GM23248 (cell line): ENCODE measurements around the gene GNB1. TPM values are rescaled to one million over a fixed set of nuclear protein-coding genes. Genes with fewer than 3 reads are reported as not detected.
"Not testable (repeated sequence)": the region's sequence is repeated elsewhere in the genome, so short reads cannot be mapped to it uniquely, and the experiment has no call there.

Experiments
- DNase-seq: peaks from one replicate; pipeline ENCODE4 v3.0.0-alpha.2; 2015
- H2AFZ ChIP-seq: fragments of 200-600 bp; sonication (generic); 2 replicates; pipeline ENCODE4 v1.6.1; 2016; ENCODE audit warnings: antibody characterized with exemption
- H3F3A ChIP-seq: fragments of 200-600 bp; sonication (generic); 2 replicates; pipeline ENCODE4 v1.6.1; 2016; ENCODE audit warnings: mild to moderate bottlenecking, antibody characterized with exemption, mixed run types; ENCODE audit not compliant: insufficient read depth
- H3K27ac ChIP-seq: fragments of 200-600 bp; sonication (generic); 2 replicates; pipeline ENCODE4 v1.5.1; 2016; ENCODE audit warnings: mild to moderate bottlenecking
- H3K27me3 ChIP-seq: fragments of 200-600 bp; sonication (generic); replicated peaks from 2 replicates; pipeline ENCODE4 v1.6.1; 2016; ENCODE audit warnings: mild to moderate bottlenecking; ENCODE audit not compliant: insufficient read depth
- H3K36me3 ChIP-seq: fragments of 200-600 bp; sonication (generic); 2 replicates; pipeline ENCODE4 v1.6.1; 2016; ENCODE audit warnings: low read depth, mild to moderate bottlenecking
- H3K4me1 ChIP-seq: fragments of 200-600 bp; sonication (generic); 2 replicates; pipeline ENCODE4 v1.6.1; 2016; ENCODE audit warnings: mild to moderate bottlenecking; ENCODE audit not compliant: insufficient read depth
- H3K4me2 ChIP-seq: fragments of 200-600 bp; sonication (generic); one replicate; pipeline ENCODE4 v1.6.1; 2016; ENCODE audit warnings: mild to moderate bottlenecking; ENCODE audit not compliant: unreplicated experiment
- H3K4me3 ChIP-seq: fragments of 200-600 bp; sonication (generic); 2 replicates; pipeline ENCODE4 v1.5.1; 2016; ENCODE audit warnings: mild to moderate bottlenecking
- H3K79me2 ChIP-seq: fragments of 200-600 bp; sonication (generic); 2 replicates; pipeline ENCODE4 v1.6.1; 2016; ENCODE audit warnings: mild to moderate bottlenecking; ENCODE audit not compliant: insufficient read depth
- H3K9ac ChIP-seq: fragments of 200-600 bp; sonication (generic); 2 replicates; pipeline ENCODE4 v1.6.1; 2016; ENCODE audit warnings: mild to moderate bottlenecking
- H3K9me2 ChIP-seq: fragments of 200-600 bp; sonication (generic); 2 replicates; pipeline ENCODE4 v1.6.1; 2016; ENCODE audit warnings: mixed run types, mild to moderate bottlenecking, moderate library complexity; ENCODE audit not compliant: insufficient read depth
- H3K9me3 ChIP-seq: fragments of 200-600 bp; sonication (generic); one replicate; pipeline ENCODE4 v1.6.1; 2017; ENCODE audit warnings: low read depth
- H4K20me1 ChIP-seq: fragments of 200-600 bp; sonication (generic); 2 replicates; pipeline ENCODE4 v1.6.0; 2016; ENCODE audit not compliant: insufficient read depth
- EZH2 ChIP-seq: fragments of 200-600 bp; sonication (generic); IDR thresholded peaks from 2 replicates; pipeline ENCODE4 v1.6.1; 2018; ENCODE audit warnings: antibody characterized with exemption, mild to moderate bottlenecking; ENCODE audit not compliant: insufficient read depth, poor library complexity, severe bottlenecking
- EZH2phosphoT487 ChIP-seq: fragments of 200-600 bp; sonication (generic); IDR thresholded peaks from 2 replicates; pipeline ENCODE4 v1.6.1; 2018; ENCODE audit warnings: antibody characterized with exemption, moderate library complexity, mild to moderate bottlenecking, low read depth; ENCODE audit not compliant: insufficient read depth
- WGBS, 2 experiments: methylation state at CpG; one replicate each; pipeline ENCODE4 v1.1.6; 2015 to 2017; ENCODE audit warnings: low lambda C conversion rate in 2 of 2, low coverage in 1 of 2; ENCODE audit errors: missing lambda C conversion rate in 2 of 2; 5-methylcytosine and 5-hydroxymethylcytosine counted together
- in situ Hi-C: fragments of 300-500 bp; cut with MboI; formaldehyde crosslinking; loops from 2 replicates; pipeline ENCODE4 v1.15.0; 2020
- polyA plus RNA-seq: library from polyadenylated mRNA; unstranded; fragments of >200 nt; fragmentation: Nextera tagmentation; extraction: Ambion mirVana; gene quantifications from 2 replicates; pipeline ENCODE4 v1.2.1, GENCODE V29; 2016
- total RNA-seq: library from RNA; depleted of rRNA; stranded (reverse); fragments of >200 nt; shearing (Covaris generic); gene quantifications from 2 replicates; pipeline ENCODE4 v1.2.3, GENCODE V29; 2014

Gene GNB1
- total and polyA plus RNA-seq, 2 experiments from 2014 or later = 92.0 to 97.7 TPM

DNA sequence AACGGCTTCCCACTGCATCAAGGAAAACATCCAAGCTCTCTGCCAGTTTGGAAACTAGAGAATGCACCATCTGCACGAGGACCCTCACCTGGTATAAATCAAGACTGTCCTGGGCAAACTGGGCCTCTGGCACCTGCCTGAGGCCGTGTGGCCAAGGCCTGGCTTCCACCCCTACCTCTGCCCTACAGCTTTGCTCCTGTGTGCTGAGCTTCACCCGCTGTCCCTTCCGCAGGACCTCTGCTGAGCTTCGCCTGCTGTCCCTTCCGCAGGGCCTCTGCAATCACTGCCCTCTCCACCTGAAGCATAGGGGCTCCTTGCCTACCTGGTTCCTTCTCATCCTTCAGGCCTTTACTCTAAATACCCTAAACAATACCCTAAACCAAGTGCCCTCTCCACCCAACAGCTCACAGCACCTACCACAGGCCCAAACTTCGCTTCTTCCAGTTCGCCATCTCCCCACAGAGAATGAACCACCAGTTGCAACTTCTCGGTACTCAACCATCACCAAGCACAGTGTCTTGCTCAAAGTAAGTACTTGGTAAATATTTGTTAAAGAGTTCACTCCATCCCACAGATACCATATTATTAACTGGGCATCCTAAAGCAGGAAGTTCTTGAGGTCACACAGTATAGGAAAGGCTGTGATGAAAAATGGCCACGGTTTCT, 18.4 kb downstream of the GNB1 start:
- TF ChIP-seq EZH2 (no peak), EZH2phosphoT487 (no peak)

DNA sequence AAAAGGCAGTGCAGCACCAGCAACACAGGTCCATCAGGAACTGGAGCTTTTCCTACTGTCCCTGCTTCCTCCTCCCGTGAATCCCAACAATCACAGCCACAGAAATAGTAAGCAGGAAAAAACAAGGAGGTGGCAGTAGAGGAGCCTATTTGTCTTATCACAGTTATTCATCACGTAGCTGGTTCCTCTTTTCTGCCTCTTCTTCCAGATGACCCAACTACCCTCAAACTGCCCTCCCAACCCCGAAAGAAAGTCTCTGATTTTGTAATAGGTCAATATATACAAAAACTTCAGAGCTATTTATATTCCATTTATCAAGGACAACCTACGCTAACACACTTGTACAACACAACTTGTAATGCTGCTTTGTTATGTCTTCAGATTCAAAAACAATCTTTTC, 21.4 kb downstream of the GNB1 start:
- Histone ChIP-seq H3K4me1 (0 out of 2 replicates have a peak, but pooled peaks cover 9% of the 10 kb centered on the region), H3K4me2 (no peak overlapping the region), H3K9me3 (no peaks in the 10 kb centered on the region), H3K36me3 (peaks cover 10% of the 10 kb centered on the region; the same call in 1 of the 2 replicates), H4K20me1 (peaks cover 84% of the 10 kb centered on the region), H3K79me2 (peaks cover 100% of the 10 kb centered on the region), H3K27me3 (no peaks in the 10 kb centered on the region), H3K9me2 (no peaks in the 10 kb centered on the region), H3K4me3 (no peak overlapping the region), H3F3A (peaks cover 33% of the 10 kb centered on the region; the same call in 1 of the 2 replicates), H3K9ac (no peak overlapping the region), H2AFZ (no peak overlapping the region), H3K27ac (no peak overlapping the region)
- 68 to 75% methylated on average over 4 of the region's 4 CpGs for WGBS, 2 experiments
- in situ Hi-C loops = no loop called here
- no peak for DNase-seq
- no peak for TF ChIP-seq EZH2
- no peak for TF ChIP-seq EZH2phosphoT487

More for the DNA sequence above, 18.4 kb downstream of the GNB1 start:
- Histone ChIP-seq H3K36me3 (peaks cover 10% of the 10 kb centered on the region; the same call in 1 of the 2 replicates), H3K27me3 (no peaks in the 10 kb centered on the region), H3K27ac (no peak overlapping the region), H3K9me3 (no peaks in the 10 kb centered on the region), H3K4me3 (no peak overlapping the region), H3K9ac (no peak overlapping the region), H3K4me1 (peaks cover 25% of the 10 kb centered on the region), H3K4me2 (no peak overlapping the region), H3K9me2 (no peaks in the 10 kb centered on the region), H2AFZ (no peak overlapping the region), H4K20me1 (peaks cover 87% of the 10 kb centered on the region), H3F3A (peaks cover 54% of the 10 kb centered on the region), H3K79me2 (peaks cover 100% of the 10 kb centered on the region)
- 83 to 84% methylated on average over 11 of the region's 11 CpGs for WGBS, 2 experiments
- DNase-seq = no peak
- in situ Hi-C loops = no loop called here

DNA sequence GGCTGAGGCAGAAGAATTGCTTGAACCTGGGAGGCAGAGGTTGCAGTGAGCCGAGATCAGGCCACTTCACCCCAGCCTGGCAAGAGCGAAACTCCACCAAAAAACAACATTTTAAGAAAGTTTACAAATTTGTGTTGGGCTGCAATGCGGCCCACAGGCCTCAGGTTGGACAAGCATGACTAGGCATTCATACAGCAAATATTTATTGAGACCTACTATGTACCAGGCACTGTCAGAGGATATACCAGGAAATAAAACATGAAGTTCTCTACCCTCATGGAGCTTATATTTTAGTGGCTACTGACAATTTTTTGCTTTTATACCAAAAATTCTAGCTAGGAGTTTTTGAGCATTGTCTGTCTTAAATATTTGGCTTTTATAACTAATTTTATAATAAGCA, 23.7 kb downstream of the GNB1 start:
- Histone ChIP-seq H2AFZ (no peak overlapping the region), H3K9ac (no peak overlapping the region), H3F3A (peaks cover 41% of the 10 kb centered on the region; the same call in 1 of the 2 replicates), H3K79me2 (peaks cover 100% of the 10 kb centered on the region), H3K27me3 (no peaks in the 10 kb centered on the region), H3K9me3 (no peaks in the 10 kb centered on the region), H3K27ac (no peak overlapping the region; the same call in 1 of the 2 replicates), H3K36me3 (no peaks in the 10 kb centered on the region), H3K4me3 (no peak overlapping the region), H3K4me2 (no peak overlapping the region), H3K4me1 (peaks cover 20% of the 10 kb centered on the region), H3K9me2 (no peaks in the 10 kb centered on the region), H4K20me1 (peaks cover 85% of the 10 kb centered on the region)
- DNase-seq = no peak
- 99 to 100% methylated on average over 3 of the region's 3 CpGs for WGBS, 2 experiments
- in situ Hi-C loops = no loop called here
- no peak for TF ChIP-seq EZH2phosphoT487
- no peak for TF ChIP-seq EZH2

DNA sequence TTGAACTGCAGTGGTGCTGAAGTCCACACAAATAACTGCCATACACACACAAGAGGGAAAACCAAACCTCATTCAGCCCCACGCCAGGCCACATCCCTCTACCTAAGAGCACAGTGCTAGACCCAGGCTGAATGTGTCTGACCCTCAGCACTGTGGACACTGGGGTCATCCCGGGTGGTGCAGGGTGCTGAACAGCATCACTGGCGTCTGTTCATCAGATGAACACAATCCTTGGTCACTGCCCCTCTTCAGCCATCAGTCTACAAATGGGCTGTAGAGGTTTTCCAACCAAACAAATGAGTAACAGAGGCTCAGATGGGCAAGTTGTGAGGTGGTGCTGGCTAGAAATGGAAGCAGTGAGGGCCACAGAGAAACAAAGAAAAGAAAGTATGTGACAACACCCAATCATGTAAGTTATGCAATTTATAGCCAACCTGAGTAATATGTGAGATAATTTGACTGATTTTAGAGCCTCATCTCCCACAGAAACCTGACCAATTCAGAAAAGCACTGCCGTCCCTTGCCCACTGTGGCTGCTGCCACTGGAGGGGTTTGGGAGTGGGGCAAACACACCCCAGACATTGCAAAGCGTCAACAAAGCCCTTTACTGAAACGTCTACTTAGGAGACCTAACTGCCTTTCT, 27.9 kb downstream of the GNB1 start:
- Histone ChIP-seq H3K4me3 (no peak overlapping the region), H3K4me2 (peak overlapping the region; percentile 5), H3K4me1 (peaks cover 52% of the 10 kb centered on the region), H3K27me3 (no peaks in the 10 kb centered on the region), H3K79me2 (peaks cover 100% of the 10 kb centered on the region), H3F3A (peaks cover 50% of the 10 kb centered on the region), H3K9me3 (no peaks in the 10 kb centered on the region), H3K36me3 (no peaks in the 10 kb centered on the region), H3K27ac (peak overlapping the region; percentile 59), H3K9me2 (no peaks in the 10 kb centered on the region), H4K20me1 (peaks cover 70% of the 10 kb centered on the region), H3K9ac (peak overlapping the region; percentile 27), H2AFZ (no peak overlapping the region)
- DNase-seq = peak; percentile 62
- TF ChIP-seq EZH2 (no peak), EZH2phosphoT487 (no peak)
- in situ Hi-C loops = no loop called here
- 54 to 55% methylated on average over 6 of the region's 6 CpGs for WGBS, 2 experiments

DNA sequence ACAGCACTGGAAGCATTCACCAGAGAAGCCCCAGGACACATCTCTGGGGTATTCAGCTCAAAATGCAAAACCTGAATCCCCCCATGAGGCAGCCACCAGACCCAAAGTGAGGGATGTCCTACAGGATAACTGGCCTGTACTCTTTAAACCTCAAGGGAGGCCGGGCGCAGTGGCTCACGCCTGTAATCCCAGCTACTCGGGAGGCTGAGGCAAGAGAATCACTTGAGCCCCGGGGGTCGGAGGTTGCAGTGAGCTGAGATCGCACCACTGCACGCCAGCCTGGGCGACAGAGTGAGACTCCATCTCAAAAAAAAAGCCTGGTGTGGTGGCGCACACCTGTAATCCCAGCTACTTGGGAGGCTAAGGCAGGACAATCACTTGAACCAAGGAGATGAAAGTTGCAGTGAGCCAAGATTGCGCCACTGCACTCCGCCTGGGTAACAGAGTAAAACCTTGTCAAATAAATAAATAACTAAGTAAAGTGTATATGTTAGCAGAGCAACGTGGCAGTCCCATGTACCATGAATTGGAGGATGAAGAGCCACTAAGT, 29.1 kb downstream of the GNB1 start:
- 92 to 94% methylated on average over 12 to 13 of the region's 13 CpGs for WGBS, 2 experiments
- H4K20me1 ChIP-seq = peaks cover 70% of the 10 kb centered on the region
- H3K9me2 ChIP-seq, H3K27me3 ChIP-seq, H3K4me3 ChIP-seq, DNase-seq, H3K36me3 ChIP-seq, H3K9me3 ChIP-seq, H3K4me2 ChIP-seq, H2AFZ ChIP-seq, H3K9ac ChIP-seq, in situ Hi-C loops: not testable (repeated sequence)
- H3K4me1 ChIP-seq = peaks cover 64% of the 10 kb centered on the region
- peaks cover 55% of the 10 kb centered on the region for H3F3A ChIP-seq
- H3K79me2 ChIP-seq = peaks cover 100% of the 10 kb centered on the region
- peak overlapping the region; percentile 59; the same call in 1 of the 2 replicates for H3K27ac ChIP-seq
